MM.1S (cell line): ENCODE measurements around the gene FOXN3.

Experiments used
- CTCF ChIP-seq: fragments of 300-600 bp; sonication (generic); IDR thresholded peaks from 2 replicates; pipeline ENCODE4 v1.5.1; 2016; ENCODE audit warnings: antibody characterized with exemption, low read length, mixed read lengths
- EZH2 ChIP-seq: fragments of 300-600 bp; sonication (generic); optimal IDR thresholded peaks from 2 replicates; pipeline ENCODE3; 2017; ENCODE audit warnings: low read depth, mild to moderate bottlenecking, antibody characterized with exemption, low read length, mixed read lengths
- EZH2phosphoT487 ChIP-seq: fragments of 300-600 bp; sonication (generic); IDR thresholded peaks from 2 replicates; pipeline ENCODE4 v1.6.1; 2018; ENCODE audit warnings: antibody characterized with exemption, low read length

DNA sequence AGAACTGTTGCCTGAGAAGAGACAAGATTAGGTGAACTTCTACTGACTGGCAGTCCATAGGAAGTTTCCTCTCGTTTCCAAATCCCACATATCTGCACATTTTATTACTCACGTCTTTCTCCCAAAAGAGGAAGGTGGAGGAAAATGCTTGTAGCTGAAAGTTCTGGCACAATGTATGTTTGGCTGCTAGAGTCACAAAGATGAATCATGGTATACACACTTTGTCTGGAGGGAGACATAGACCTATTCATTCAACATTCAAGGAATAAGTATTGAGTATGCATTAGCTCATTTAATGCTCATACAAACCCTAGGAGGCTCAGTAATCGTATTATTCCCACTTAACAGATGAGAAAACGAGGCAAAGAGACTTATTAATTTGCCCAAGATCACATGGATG lies 291.8 kb downstream of the FOXN3 start:
- TF ChIP-seq CTCF (no peak), EZH2phosphoT487 (no peak), EZH2 (no peak)
